Measurements from ENCODE around the gene SCAMP4. TPM values are rescaled to one million over a fixed set of nuclear protein-coding genes. Genes with fewer than 3 reads are reported as not detected.

The SCAMP4 gene
- total RNA-seq, 3 donors from 2014 or later = 57.2 to 61.3 (median 59.8) TPM

- DNase-seq = no peak
- Histone ChIP-seq H3K4me3 (no peak overlapping the region), H3K36me3 (ENCODE audit: low read depth) (no peaks in the 10 kb centered on the region), H3K4me1 (ENCODE audit: low read depth) (no peaks in the 10 kb centered on the region), H3K9me3 (no peaks in the 10 kb centered on the region)
- intact Hi-C loops (cut with DNase I, micrococcal nuclease) = no loop called here
- no peak for ATAC-seq
- TF ChIP-seq, protein P1, sequence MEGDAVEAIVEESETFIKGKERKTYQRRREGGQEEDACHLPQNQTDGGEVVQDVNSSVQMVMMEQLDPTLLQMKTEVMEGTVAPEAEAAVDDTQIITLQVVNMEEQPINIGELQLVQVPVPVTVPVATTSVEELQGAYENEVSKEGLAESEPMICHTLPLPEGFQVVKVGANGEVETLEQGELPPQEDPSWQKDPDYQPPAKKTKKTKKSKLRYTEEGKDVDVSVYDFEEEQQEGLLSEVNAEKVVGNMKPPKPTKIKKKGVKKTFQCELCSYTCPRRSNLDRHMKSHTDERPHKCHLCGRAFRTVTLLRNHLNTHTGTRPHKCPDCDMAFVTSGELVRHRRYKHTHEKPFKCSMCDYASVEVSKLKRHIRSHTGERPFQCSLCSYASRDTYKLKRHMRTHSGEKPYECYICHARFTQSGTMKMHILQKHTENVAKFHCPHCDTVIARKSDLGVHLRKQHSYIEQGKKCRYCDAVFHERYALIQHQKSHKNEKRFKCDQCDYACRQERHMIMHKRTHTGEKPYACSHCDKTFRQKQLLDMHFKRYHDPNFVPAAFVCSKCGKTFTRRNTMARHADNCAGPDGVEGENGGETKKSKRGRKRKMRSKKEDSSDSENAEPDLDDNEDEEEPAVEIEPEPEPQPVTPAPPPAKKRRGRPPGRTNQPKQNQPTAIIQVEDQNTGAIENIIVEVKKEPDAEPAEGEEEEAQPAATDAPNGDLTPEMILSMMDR (IDR thresholded peaks at IDR 0.05) = no peak
Measured at GRCh38 chr19:1954532-1954933, 49.3 kb downstream of the SCAMP4 start.

- DNase-seq = no peak
- H3K4me3 ChIP-seq = no peak overlapping the region
- TF ChIP-seq, protein P1 (IDR thresholded peaks at IDR 0.05) = no peak
- no peaks in the 10 kb centered on the region for H3K36me3 ChIP-seq (ENCODE audit: low read depth)
- ATAC-seq = peak; percentile 10
- H3K4me1 ChIP-seq (ENCODE audit: low read depth) = no peaks in the 10 kb centered on the region
- intact Hi-C loops (cut with DNase I, micrococcal nuclease) = no loop called here
- no peaks in the 10 kb centered on the region for H3K9me3 ChIP-seq
Measured at GRCh38 chr19:1955171-1956121, 50.2 kb downstream of the SCAMP4 start.

GRCh38 chr19:1956122-1956494, 50.9 kb downstream of the SCAMP4 start:
- ATAC-seq (no peak), DNase-seq (no peak)
- H3K4me3 ChIP-seq = no peak overlapping the region
- TF ChIP-seq, protein P1 (IDR thresholded peaks at IDR 0.05) = no peak
- H3K4me1 ChIP-seq (ENCODE audit: low read depth) = no peaks in the 10 kb centered on the region
- H3K36me3 ChIP-seq (ENCODE audit: low read depth) = no peaks in the 10 kb centered on the region
- intact Hi-C loops (cut with DNase I, micrococcal nuclease) = no loop called here
- no peaks in the 10 kb centered on the region for H3K9me3 ChIP-seq

- ATAC-seq (no peak), DNase-seq (no peak)
- intact Hi-C loops (cut with DNase I, micrococcal nuclease) = no loop called here
- H3K36me3 ChIP-seq (ENCODE audit: low read depth) = no peaks in the 10 kb centered on the region
- H3K4me1 ChIP-seq (ENCODE audit: low read depth) = no peaks in the 10 kb centered on the region
- H3K9me3 ChIP-seq = no peaks in the 10 kb centered on the region
- TF ChIP-seq, protein P1 (IDR thresholded peaks at IDR 0.05) = no peak
- no peak overlapping the region for H3K4me3 ChIP-seq
Measured at GRCh38 chr19:1956868-1957492, 51.8 kb downstream of the SCAMP4 start.

- DNase-seq = no peak
- ATAC-seq = no peak
- no peaks in the 10 kb centered on the region for H3K9me3 ChIP-seq
- H3K4me1 ChIP-seq (ENCODE audit: low read depth) = no peaks in the 10 kb centered on the region
- H3K4me3 ChIP-seq = no peak overlapping the region
- intact Hi-C loops (cut with DNase I, micrococcal nuclease) = no loop called here
- TF ChIP-seq, protein P1 (IDR thresholded peaks at IDR 0.05) = no peak
- H3K36me3 ChIP-seq (ENCODE audit: low read depth) = no peaks in the 10 kb centered on the region
Measured at GRCh38 chr19:1957562-1958248, 52.5 kb downstream of the SCAMP4 start.

Measured in mucosa of descending colon (tissue), 3 donors.